Measurements from ENCODE around the gene COL25A1. TPM values are rescaled to one million over a fixed set of nuclear protein-coding genes. Genes with fewer than 3 reads are reported as not detected.

The COL25A1 gene
- total RNA-seq, 1 experiment from 2014 or later: not detected

GRCh38 chr4:108831886-108832285, 470.6 kb downstream of the COL25A1 start:
- no peaks in the 10 kb centered on the region for H3K9me3 ChIP-seq (ENCODE audit: control insufficient read depth, insufficient read depth, low read depth, low read length)
- no peaks in the 10 kb centered on the region for H3K27me3 ChIP-seq (ENCODE audit: control insufficient read depth, insufficient read depth, low read length)
- BruUV-seq (replicated peaks): no TSS peak
- H3K4me1 ChIP-seq (ENCODE audit: control insufficient read depth, insufficient read depth, low read length): no peaks in the 10 kb centered on the region
- in situ Hi-C loops (cut with HindIII; ENCODE audit: low pct_unique_long_range_greater_than_20kb, low sequenced_read_pairs): no loop called here
- H3K27ac ChIP-seq (ENCODE audit: low read length): no peak overlapping the region
- no peak for TF ChIP-seq CTCF (IDR thresholded peaks at IDR 0.05)
- TF ChIP-seq POLR2AphosphoS5 (IDR thresholded peaks at IDR 0.05; ENCODE audit: low read depth, low read length): no peak
- no peak for TF ChIP-seq TCF7L2 (IDR thresholded peaks at IDR 0.05; ENCODE audit: low read depth, low read length)
- no peak for TF ChIP-seq REST (IDR thresholded peaks at IDR 0.05; ENCODE audit: insufficient read depth in 1 of 2, low read depth in 2 of 2, low read length in 1 of 2)
- TF ChIP-seq SIN3A (IDR thresholded peaks at IDR 0.05; ENCODE audit: borderline replicate concordance, insufficient read depth, low read depth, low read length): no peak
- no peak for DNase-seq (ENCODE audit: low read depth, low spot score)
- ChIA-PET POLR2A (no interaction called here), CTCF (no interaction called here)
- H3K36me3 ChIP-seq (ENCODE audit: control insufficient read depth, insufficient read depth, low read length): no peaks in the 10 kb centered on the region
- intact Hi-C loops (cut with micrococcal nuclease; ENCODE audit: unreplicated experiment): no loop called here
- H3K4me3 ChIP-seq (ENCODE audit: low read depth in 2 of 2, low read length in 2 of 2): no peak overlapping the region
- no peak for ATAC-seq

- no peak for TF ChIP-seq CTCF (IDR thresholded peaks at IDR 0.05)
- no peak for TF ChIP-seq REST (IDR thresholded peaks at IDR 0.05; ENCODE audit: insufficient read depth in 1 of 2, low read depth in 2 of 2, low read length in 1 of 2)
- no peak for TF ChIP-seq POLR2AphosphoS5 (IDR thresholded peaks at IDR 0.05; ENCODE audit: low read depth, low read length)
- TF ChIP-seq SIN3A (IDR thresholded peaks at IDR 0.05; ENCODE audit: borderline replicate concordance, insufficient read depth, low read depth, low read length): no peak
- TF ChIP-seq TCF7L2 (IDR thresholded peaks at IDR 0.05; ENCODE audit: low read depth, low read length): no peak
- in situ Hi-C loops (cut with HindIII; ENCODE audit: low pct_unique_long_range_greater_than_20kb, low sequenced_read_pairs): no loop called here
Observed at GRCh38 chr4:108831291-108831690, 471.2 kb downstream of the COL25A1 start.

More at GRCh38 chr4:108831291-108831690, 471.2 kb downstream of the COL25A1 start:
- Histone ChIP-seq H3K4me1 (ENCODE audit: control insufficient read depth, insufficient read depth, low read length) (no peaks in the 10 kb centered on the region), H3K27ac (ENCODE audit: low read length) (no peak overlapping the region), H3K9me3 (ENCODE audit: control insufficient read depth, insufficient read depth, low read depth, low read length) (no peaks in the 10 kb centered on the region), H3K4me3 (ENCODE audit: low read depth in 2 of 2, low read length in 2 of 2) (no peak overlapping the region), H3K36me3 (ENCODE audit: control insufficient read depth, insufficient read depth, low read length) (no peaks in the 10 kb centered on the region), H3K27me3 (ENCODE audit: control insufficient read depth, insufficient read depth, low read length) (no peaks in the 10 kb centered on the region)
- intact Hi-C loops (cut with micrococcal nuclease; ENCODE audit: unreplicated experiment): no loop called here
- POLR2A ChIA-PET: no interaction called here
- DNase-seq (ENCODE audit: low read depth, low spot score): no peak
- no TSS peak for BruUV-seq (replicated peaks)
- no peak for ATAC-seq
- CTCF ChIA-PET: no interaction called here

Data from Panc1 (cell line).